Measurements from ENCODE around the gene TWSG1. TPM values are rescaled to one million over a fixed set of nuclear protein-coding genes. Genes with fewer than 3 reads are reported as not detected.

Gene TWSG1
- polyA plus RNA-seq, 2 of the 4 experiments (the other 2 are of a cell fraction), result 20.6 to 38.3 TPM

DNA sequence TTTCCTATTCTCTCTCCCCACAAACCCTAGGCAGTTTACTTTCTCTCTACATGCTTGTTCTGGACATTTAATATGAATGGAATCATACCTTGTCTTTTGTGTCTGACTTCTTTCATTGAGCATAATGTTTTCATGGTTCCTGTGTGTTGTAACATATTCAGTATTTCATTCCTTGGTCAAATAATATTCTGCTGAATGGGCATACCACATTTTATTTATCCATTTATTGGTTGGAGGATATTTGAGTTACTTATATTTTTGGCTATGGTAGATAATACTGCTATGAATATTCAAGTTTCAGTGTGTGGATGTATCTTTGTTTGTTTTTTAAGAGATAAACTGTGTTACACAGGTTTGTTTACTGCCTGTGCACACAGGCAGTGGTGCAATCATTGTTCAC is 9.0 kb downstream of the TWSG1 start:
- no peak overlapping the region for H3K4me3 ChIP-seq
- ATAC-seq (no peak), DNase-seq (ENCODE audit: low read depth in 1 of 2, low spot score in 1 of 2) (no peak), FAIRE-seq (no peak)
- H3K9me3 ChIP-seq, result no peaks in the 10 kb centered on the region
- no peak overlapping the region for H3K4me2 ChIP-seq
- no peak overlapping the region for H3K27ac ChIP-seq
- CTCF ChIA-PET, result no interaction called here
- POLR2A ChIA-PET, result no interaction called here
- H3K4me1 ChIP-seq, result peaks cover 9% of the 10 kb centered on the region
- no peak for TF ChIP-seq HDAC2 (IDR thresholded peaks at IDR 0.05)
- TF ChIP-seq POLR2AphosphoS2 (conservative IDR thresholded peaks at IDR 0.05; ENCODE audit: low read length), result no peak
- no peak for TF ChIP-seq HOXB5 (CRISPR knock-in tag; IDR thresholded peaks at IDR 0.05)
- TF ChIP-seq, protein P1, sequence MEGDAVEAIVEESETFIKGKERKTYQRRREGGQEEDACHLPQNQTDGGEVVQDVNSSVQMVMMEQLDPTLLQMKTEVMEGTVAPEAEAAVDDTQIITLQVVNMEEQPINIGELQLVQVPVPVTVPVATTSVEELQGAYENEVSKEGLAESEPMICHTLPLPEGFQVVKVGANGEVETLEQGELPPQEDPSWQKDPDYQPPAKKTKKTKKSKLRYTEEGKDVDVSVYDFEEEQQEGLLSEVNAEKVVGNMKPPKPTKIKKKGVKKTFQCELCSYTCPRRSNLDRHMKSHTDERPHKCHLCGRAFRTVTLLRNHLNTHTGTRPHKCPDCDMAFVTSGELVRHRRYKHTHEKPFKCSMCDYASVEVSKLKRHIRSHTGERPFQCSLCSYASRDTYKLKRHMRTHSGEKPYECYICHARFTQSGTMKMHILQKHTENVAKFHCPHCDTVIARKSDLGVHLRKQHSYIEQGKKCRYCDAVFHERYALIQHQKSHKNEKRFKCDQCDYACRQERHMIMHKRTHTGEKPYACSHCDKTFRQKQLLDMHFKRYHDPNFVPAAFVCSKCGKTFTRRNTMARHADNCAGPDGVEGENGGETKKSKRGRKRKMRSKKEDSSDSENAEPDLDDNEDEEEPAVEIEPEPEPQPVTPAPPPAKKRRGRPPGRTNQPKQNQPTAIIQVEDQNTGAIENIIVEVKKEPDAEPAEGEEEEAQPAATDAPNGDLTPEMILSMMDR (IDR thresholded peaks at IDR 0.05), result no peak
- TF ChIP-seq, protein P2, sequence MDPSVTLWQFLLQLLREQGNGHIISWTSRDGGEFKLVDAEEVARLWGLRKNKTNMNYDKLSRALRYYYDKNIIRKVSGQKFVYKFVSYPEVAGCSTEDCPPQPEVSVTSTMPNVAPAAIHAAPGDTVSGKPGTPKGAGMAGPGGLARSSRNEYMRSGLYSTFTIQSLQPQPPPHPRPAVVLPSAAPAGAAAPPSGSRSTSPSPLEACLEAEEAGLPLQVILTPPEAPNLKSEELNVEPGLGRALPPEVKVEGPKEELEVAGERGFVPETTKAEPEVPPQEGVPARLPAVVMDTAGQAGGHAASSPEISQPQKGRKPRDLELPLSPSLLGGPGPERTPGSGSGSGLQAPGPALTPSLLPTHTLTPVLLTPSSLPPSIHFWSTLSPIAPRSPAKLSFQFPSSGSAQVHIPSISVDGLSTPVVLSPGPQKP (IDR thresholded peaks at IDR 0.05; ENCODE audit: low read depth, low read length), result no peak

DNA sequence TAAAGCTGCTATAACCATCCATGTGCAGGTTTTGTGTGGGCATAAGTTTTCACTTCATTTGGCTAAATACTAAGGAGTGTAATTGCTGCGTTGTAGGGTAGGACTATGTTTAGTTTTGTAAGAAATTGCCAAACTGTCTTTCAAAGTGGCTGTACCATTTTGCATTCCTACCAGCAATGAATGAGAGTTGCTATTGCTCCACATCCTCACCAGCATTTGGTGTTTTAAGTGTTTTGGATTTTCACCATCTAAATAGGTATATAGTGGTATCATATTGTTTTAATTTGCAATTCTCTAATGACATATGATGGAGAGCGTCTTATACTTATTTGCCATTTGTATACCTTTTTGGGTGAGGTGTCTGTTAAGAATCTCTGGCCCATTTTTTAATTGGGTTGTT is 12.2 kb downstream of the TWSG1 start:
- Histone ChIP-seq H3K9me3 (no peaks in the 10 kb centered on the region), H3K4me1 (peaks cover 18% of the 10 kb centered on the region), H3K4me3 (no peak overlapping the region), H3K27ac (no peak overlapping the region), H3K4me2 (no peak overlapping the region)
- no peak for ATAC-seq
- ChIA-PET CTCF (no interaction called here), POLR2A (no interaction called here)
- 95% methylated on average over 2 of the region's 2 CpGs for WGBS (ENCODE audit: missing lambda C conversion rate)
- TF ChIP-seq BHLHE40 (IDR thresholded peaks at IDR 0.05; ENCODE audit: low read depth, low read length) (no peak), KDM5A (IDR thresholded peaks at IDR 0.05) (no peak), TP53 (CRISPR knock-in tag; IDR thresholded peaks at IDR 0.05) (no peak), CEBPB (IDR thresholded peaks at IDR 0.05) (no peak), KDM1A (IDR thresholded peaks at IDR 0.05; ENCODE audit: low read depth) (no peak), MAZ (IDR thresholded peaks at IDR 0.05; ENCODE audit: borderline replicate concordance, low read depth, low read length) (no peak), HOXB5 (CRISPR knock-in tag; IDR thresholded peaks at IDR 0.05) (no peak), POLR2A (IDR thresholded peaks at IDR 0.05; ENCODE audit: low read length) (no peak), JUN (IDR thresholded peaks at IDR 0.05) (no peak), HEYL (CRISPR knock-in tag; IDR thresholded peaks at IDR 0.05) (no peak), RAD21 (conservative IDR thresholded peaks at IDR 0.05 in 1 of 2, IDR thresholded peaks at IDR 0.05 in 1 of 2) (no peak), FOXS1 (CRISPR knock-in tag; IDR thresholded peaks at IDR 0.05) (no peak), ZNF302 (CRISPR knock-in tag; IDR thresholded peaks at IDR 0.05) (no peak), CHD4 (IDR thresholded peaks at IDR 0.05; ENCODE audit: borderline replicate concordance) (no peak), NR3C1 (IDR thresholded peaks at IDR 0.05) (no peak), HOXA7 (CRISPR knock-in tag; IDR thresholded peaks at IDR 0.05) (no peak), MYC (IDR thresholded peaks at IDR 0.05; ENCODE audit: borderline replicate concordance, low read length) (no peak)
- TF ChIP-seq, protein P3, sequence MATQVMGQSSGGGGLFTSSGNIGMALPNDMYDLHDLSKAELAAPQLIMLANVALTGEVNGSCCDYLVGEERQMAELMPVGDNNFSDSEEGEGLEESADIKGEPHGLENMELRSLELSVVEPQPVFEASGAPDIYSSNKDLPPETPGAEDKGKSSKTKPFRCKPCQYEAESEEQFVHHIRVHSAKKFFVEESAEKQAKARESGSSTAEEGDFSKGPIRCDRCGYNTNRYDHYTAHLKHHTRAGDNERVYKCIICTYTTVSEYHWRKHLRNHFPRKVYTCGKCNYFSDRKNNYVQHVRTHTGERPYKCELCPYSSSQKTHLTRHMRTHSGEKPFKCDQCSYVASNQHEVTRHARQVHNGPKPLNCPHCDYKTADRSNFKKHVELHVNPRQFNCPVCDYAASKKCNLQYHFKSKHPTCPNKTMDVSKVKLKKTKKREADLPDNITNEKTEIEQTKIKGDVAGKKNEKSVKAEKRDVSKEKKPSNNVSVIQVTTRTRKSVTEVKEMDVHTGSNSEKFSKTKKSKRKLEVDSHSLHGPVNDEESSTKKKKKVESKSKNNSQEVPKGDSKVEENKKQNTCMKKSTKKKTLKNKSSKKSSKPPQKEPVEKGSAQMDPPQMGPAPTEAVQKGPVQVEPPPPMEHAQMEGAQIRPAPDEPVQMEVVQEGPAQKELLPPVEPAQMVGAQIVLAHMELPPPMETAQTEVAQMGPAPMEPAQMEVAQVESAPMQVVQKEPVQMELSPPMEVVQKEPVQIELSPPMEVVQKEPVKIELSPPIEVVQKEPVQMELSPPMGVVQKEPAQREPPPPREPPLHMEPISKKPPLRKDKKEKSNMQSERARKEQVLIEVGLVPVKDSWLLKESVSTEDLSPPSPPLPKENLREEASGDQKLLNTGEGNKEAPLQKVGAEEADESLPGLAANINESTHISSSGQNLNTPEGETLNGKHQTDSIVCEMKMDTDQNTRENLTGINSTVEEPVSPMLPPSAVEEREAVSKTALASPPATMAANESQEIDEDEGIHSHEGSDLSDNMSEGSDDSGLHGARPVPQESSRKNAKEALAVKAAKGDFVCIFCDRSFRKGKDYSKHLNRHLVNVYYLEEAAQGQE (IDR thresholded peaks at IDR 0.05), result no peak
- TF ChIP-seq, protein P4, sequence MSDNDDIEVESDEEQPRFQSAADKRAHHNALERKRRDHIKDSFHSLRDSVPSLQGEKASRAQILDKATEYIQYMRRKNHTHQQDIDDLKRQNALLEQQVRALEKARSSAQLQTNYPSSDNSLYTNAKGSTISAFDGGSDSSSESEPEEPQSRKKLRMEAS (IDR thresholded peaks at IDR 0.05), result no peak
- TF ChIP-seq, protein P5, sequence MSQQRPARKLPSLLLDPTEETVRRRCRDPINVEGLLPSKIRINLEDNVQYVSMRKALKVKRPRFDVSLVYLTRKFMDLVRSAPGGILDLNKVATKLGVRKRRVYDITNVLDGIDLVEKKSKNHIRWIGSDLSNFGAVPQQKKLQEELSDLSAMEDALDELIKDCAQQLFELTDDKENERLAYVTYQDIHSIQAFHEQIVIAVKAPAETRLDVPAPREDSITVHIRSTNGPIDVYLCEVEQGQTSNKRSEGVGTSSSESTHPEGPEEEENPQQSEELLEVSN (IDR thresholded peaks at IDR 0.05; ENCODE audit: borderline replicate concordance, low read depth), result no peak
- FAIRE-seq, result no peak
- no peak for DNase-seq (ENCODE audit: low read depth in 1 of 2, low spot score in 1 of 2)
